MM.1S (cell line): Measurements from ENCODE around the gene KIN.
A peak's percentile ranks its signal among the peaks of the same experiment; 100 is the strongest.
"Not testable (repeated sequence)": the region's sequence is repeated elsewhere in the genome, so short reads cannot be mapped to it uniquely, and the experiment has no call there.

Experiments
- DNase-seq: peaks from one replicate; pipeline ENCODE4 v3.0.0-alpha.2; 2015
- H2AFZ ChIP-seq: fragments of 300-600 bp; sonication (generic); 2 replicates; pipeline ENCODE4 v1.6.0; 2016; ENCODE audit warnings: antibody characterized with exemption, low read length
- H3F3A ChIP-seq: fragments of 300-600 bp; sonication (generic); 2 replicates; pipeline ENCODE4 v1.6.1; 2016; ENCODE audit warnings: mild to moderate bottlenecking, antibody characterized with exemption, low read length, moderate library complexity, mixed read lengths; ENCODE audit not compliant: insufficient read depth
- H3K27ac ChIP-seq: fragments of 300-600 bp; sonication (generic); 2 replicates; pipeline ENCODE4 v1.5.1; 2016; ENCODE audit warnings: mild to moderate bottlenecking, low read length
- H3K27me3 ChIP-seq: fragments of 300-600 bp; sonication (generic); replicated peaks from 2 replicates; pipeline ENCODE4 v1.6.0; 2016; ENCODE audit warnings: low read length; ENCODE audit not compliant: insufficient read depth
- H3K36me3 ChIP-seq: fragments of 300-600 bp; sonication (generic); replicated peaks from 2 replicates; pipeline ENCODE4 v1.6.1; 2016; ENCODE audit warnings: mild to moderate bottlenecking, low read length, mixed read lengths; ENCODE audit not compliant: insufficient read depth
- H3K4me1 ChIP-seq: fragments of 300-600 bp; sonication (generic); 2 replicates; pipeline ENCODE4 v1.6.1; 2016; ENCODE audit warnings: low read length, mixed read lengths
- H3K4me2 ChIP-seq: fragments of 300-600 bp; sonication (generic); 2 replicates; pipeline ENCODE4 v1.6.0; 2016; ENCODE audit warnings: low read depth, low read length
- H3K4me3 ChIP-seq: fragments of 300-600 bp; sonication (generic); 2 replicates; pipeline ENCODE4 v1.5.1; 2016; ENCODE audit warnings: low read length, mixed read lengths
- H3K79me2 ChIP-seq: fragments of 300-600 bp; sonication (generic); 2 replicates; pipeline ENCODE4 v1.6.1; 2016; ENCODE audit warnings: mixed run types, low read length, mixed read lengths
- H3K9ac ChIP-seq: fragments of 300-600 bp; sonication (generic); 2 replicates; pipeline ENCODE4 v1.6.1; 2016; ENCODE audit warnings: low read length, mixed read lengths
- H3K9me2 ChIP-seq: fragments of 300-600 bp; sonication (generic); replicated peaks from 2 replicates; pipeline ENCODE4 v1.6.1; 2016; ENCODE audit warnings: mild to moderate bottlenecking, low read length, mixed read lengths; ENCODE audit not compliant: insufficient read depth
- H3K9me3 ChIP-seq: fragments of 300-600 bp; sonication (generic); replicated peaks from 2 replicates; pipeline ENCODE4 v1.6.1; 2016; ENCODE audit warnings: mild to moderate bottlenecking, low read length, mixed read lengths; ENCODE audit not compliant: insufficient read depth
- H4K20me1 ChIP-seq: fragments of 300-600 bp; sonication (generic); 2 replicates; pipeline ENCODE4 v1.6.1; 2016; ENCODE audit warnings: mild to moderate bottlenecking, low read length, moderate library complexity, mixed read lengths; ENCODE audit not compliant: insufficient read depth
- EZH2 ChIP-seq: fragments of 300-600 bp; sonication (generic); optimal IDR thresholded peaks from 2 replicates; pipeline ENCODE3; 2017; ENCODE audit warnings: low read depth, mild to moderate bottlenecking, antibody characterized with exemption, low read length, mixed read lengths
- EZH2phosphoT487 ChIP-seq: fragments of 300-600 bp; sonication (generic); IDR thresholded peaks from 2 replicates; pipeline ENCODE4 v1.6.1; 2018; ENCODE audit warnings: antibody characterized with exemption, low read length
- TF ChIP-seq, protein P1 (sequence below): fragments of 300-600 bp; sonication (generic); IDR thresholded peaks from 2 replicates; pipeline ENCODE4 v1.5.1; 2016; ENCODE audit warnings: antibody characterized with exemption, low read length, mixed read lengths

The KIN gene

DNA sequence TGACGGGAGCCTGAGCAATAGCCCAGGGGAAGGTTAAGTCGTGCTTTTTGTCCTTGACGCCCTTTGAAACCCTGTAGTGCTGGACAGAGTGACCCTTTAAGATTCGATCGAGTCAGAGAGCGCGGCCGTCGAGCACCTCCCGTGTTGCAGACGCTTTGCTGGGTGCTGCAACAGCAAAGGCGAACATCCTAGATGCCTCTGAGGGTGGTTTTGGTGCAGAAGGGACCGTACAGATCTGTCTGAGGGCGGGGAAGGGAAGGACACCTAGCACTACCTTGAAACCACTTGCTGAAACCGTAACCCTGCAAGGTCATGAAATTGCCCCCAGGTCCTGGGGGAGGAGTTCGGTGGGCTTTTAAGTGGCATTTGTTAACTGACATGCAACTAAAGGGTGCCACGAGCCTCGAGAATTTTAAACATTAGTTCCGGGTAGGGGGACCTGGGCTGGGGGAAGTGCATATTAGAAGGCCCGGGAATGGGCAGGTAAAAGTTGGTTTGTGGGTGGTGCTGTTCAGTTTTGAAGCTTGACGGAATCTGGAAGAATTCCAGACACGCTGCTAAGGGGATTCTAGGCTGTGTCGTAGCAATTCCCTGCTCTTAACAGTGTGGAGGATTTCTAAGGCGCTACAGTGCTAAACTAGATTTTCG, 970 bp upstream of the KIN start:
- Histone ChIP-seq H3F3A (no peaks in the 10 kb centered on the region), H3K27me3 (no peaks in the 10 kb centered on the region), H3K36me3 (no peaks in the 10 kb centered on the region; the same call in 1 of the 2 replicates), H3K4me1 (peaks cover 17% of the 10 kb centered on the region), H4K20me1 (peaks cover 26% of the 10 kb centered on the region), H3K4me2 (peak overlapping the region; percentile 94), H3K9me3 (no peaks in the 10 kb centered on the region), H3K4me3 (peak overlapping the region; percentile 90), H3K27ac (peak overlapping the region; percentile 46; the same call in 1 of the 2 replicates), H3K79me2 (peaks cover 99% of the 10 kb centered on the region), H3K9me2 (no peaks in the 10 kb centered on the region), H3K9ac (peak overlapping the region; percentile 82), H2AFZ (peak overlapping the region; percentile 48)
- peak; percentile 32 for DNase-seq
- TF ChIP-seq, protein P1, sequence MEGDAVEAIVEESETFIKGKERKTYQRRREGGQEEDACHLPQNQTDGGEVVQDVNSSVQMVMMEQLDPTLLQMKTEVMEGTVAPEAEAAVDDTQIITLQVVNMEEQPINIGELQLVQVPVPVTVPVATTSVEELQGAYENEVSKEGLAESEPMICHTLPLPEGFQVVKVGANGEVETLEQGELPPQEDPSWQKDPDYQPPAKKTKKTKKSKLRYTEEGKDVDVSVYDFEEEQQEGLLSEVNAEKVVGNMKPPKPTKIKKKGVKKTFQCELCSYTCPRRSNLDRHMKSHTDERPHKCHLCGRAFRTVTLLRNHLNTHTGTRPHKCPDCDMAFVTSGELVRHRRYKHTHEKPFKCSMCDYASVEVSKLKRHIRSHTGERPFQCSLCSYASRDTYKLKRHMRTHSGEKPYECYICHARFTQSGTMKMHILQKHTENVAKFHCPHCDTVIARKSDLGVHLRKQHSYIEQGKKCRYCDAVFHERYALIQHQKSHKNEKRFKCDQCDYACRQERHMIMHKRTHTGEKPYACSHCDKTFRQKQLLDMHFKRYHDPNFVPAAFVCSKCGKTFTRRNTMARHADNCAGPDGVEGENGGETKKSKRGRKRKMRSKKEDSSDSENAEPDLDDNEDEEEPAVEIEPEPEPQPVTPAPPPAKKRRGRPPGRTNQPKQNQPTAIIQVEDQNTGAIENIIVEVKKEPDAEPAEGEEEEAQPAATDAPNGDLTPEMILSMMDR, result no peak
- no peak for TF ChIP-seq EZH2phosphoT487

DNA sequence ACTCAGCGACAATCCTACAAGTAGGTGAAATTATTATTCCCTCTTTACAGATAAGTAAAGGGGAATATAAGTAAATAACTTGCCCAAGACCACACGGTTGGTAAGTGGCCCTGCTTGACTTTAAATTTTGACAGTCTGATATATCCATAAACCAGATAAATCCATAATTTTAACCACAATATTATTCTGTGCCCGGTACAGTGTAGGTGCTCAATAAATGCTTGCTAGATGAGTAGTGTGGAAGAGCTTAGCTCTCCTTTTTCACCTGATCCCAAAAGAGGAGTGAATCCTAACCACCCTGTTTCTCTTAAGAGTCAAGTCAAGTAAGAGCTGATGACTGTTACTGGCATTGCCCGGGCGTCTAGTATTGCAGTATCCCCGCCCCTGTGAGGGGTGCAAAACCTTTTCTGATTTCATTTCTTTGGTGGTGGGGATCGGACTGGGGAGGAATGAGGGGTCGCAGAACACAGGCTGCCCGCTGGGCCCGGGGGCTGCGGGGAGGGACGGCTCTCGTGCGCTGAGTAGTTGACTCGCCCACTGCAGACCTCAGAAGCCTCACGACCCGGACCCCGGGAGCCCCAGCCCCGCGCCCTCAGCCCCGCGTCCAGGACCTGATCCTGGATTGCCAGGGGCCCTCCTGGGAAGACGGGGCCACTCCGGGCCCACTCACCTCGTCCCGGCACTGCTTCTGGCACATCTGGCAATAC, 490 bp downstream of the KIN start:
- Histone ChIP-seq H3K9me2 (no peaks in the 10 kb centered on the region), H3K9me3 (no peaks in the 10 kb centered on the region), H3F3A (no peaks in the 10 kb centered on the region), H3K4me2 (peak overlapping the region; percentile 84), H3K79me2 (peaks cover 99% of the 10 kb centered on the region), H3K4me1 (peaks cover 17% of the 10 kb centered on the region), H4K20me1 (peaks cover 22% of the 10 kb centered on the region), H3K27ac (no peak overlapping the region), H3K4me3 (peak overlapping the region; percentile 90), H3K36me3 (no peaks in the 10 kb centered on the region; the same call in 1 of the 2 replicates), H3K27me3 (no peaks in the 10 kb centered on the region), H3K9ac (peak overlapping the region; percentile 82), H2AFZ (peak overlapping the region; percentile 84)
- TF ChIP-seq EZH2phosphoT487 (no peak), EZH2 (no peak)
- TF ChIP-seq, protein P1, result no peak
- no peak for DNase-seq

DNA sequence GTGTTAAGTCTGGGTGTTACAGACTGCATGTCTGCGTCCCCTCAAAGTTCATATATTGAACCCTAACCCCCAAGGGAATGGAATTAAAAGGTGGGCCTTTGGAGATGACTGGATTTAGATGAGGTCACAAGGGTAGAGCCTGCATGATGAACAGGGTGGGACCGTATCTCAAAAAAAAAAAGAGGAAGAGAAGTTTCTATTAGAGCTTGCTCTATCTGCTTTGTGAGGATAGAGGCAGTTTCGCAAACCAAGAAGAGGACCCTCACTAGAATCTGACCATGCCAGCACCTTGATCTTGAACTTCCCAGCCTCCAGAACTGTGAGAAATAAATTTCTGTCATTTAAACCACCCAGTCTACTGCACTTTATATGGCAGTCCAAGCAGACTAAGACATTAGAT, 1.4 kb downstream of the KIN start:
- no peaks in the 10 kb centered on the region for H3K27me3 ChIP-seq

DNA sequence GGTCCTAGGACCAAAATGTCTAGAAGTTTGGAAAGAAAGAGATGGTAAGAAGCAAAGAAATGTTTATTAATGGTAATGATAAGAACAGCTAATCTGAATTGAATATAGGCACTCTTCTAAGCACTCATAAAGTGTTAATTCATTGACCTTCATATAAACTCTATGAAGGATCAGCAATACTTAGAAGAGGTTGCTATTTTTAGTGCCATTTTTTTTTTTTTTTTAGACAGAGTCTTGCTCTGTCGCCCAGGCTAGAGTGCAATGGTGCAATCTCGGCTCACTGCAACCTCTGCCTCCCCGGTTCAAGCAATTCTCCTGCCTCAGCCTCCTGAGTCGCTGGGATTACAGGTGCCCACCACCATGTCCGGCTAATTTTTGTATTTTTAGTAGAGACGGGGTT, 5.6 kb downstream of the KIN start:
- H3K36me3 ChIP-seq, result not testable (repeated sequence)

More for the DNA sequence above, 1.4 kb downstream of the KIN start:
- Histone ChIP-seq H3K79me2 (peaks cover 95% of the 10 kb centered on the region), H3K36me3 (no peaks in the 10 kb centered on the region; the same call in 1 of the 2 replicates), H3K4me2 (peak overlapping the region; percentile 84), H3F3A (no peaks in the 10 kb centered on the region), H2AFZ (no peak overlapping the region), H4K20me1 (peaks cover 16% of the 10 kb centered on the region; the same call in 1 of the 2 replicates), H3K9me3 (no peaks in the 10 kb centered on the region), H3K4me1 (peaks cover 17% of the 10 kb centered on the region), H3K9me2 (no peaks in the 10 kb centered on the region), H3K9ac (peak overlapping the region; percentile 82; the same call in 1 of the 2 replicates), H3K27ac (no peak overlapping the region), H3K4me3 (peak overlapping the region; percentile 90; the same call in 1 of the 2 replicates)
- no peak for TF ChIP-seq EZH2
- TF ChIP-seq, protein P1, result no peak
- no peak for TF ChIP-seq EZH2phosphoT487
- DNase-seq, result no peak

More for the DNA sequence above, 5.6 kb downstream of the KIN start:
- H3F3A ChIP-seq, H3K27ac ChIP-seq, H3K9me2 ChIP-seq, DNase-seq, H2AFZ ChIP-seq, H3K9ac ChIP-seq, H3K4me2 ChIP-seq, H4K20me1 ChIP-seq, H3K4me1 ChIP-seq, H3K9me3 ChIP-seq, H3K4me3 ChIP-seq, H3K27me3 ChIP-seq: not testable (repeated sequence)
- H3K79me2 ChIP-seq, result peaks cover 64% of the 10 kb centered on the region
